ENCODE data around the gene HEY2.

Gene HEY2

GRCh38 chr6:125808060-125808459 lies 58.6 kb downstream of the HEY2 start:
- ChIA-PET CTCF (interaction anchor here (0.6 to 0.9 kb wide), 3 partner anchors 10 to 148 kb away, joined by 3 to 4 read pairs (median 3); no protein-coding TSS in a partner anchor), POLR2A (interaction anchor here (1.4 kb wide), 1 partner anchor 17 kb away, joined by 5 read pairs; the partner anchor contains the start of gene NCOA7)

GRCh38 chr6:125808591-125808990 lies 59.2 kb downstream of the HEY2 start:
- ChIA-PET POLR2A (interaction anchor here (1.4 kb wide), 1 partner anchor 17 kb away, joined by 5 read pairs; the partner anchor contains the start of gene NCOA7), CTCF (interaction anchor here (0.6 kb wide), 1 partner anchor 10 kb away, joined by 4 read pairs; no protein-coding TSS in a partner anchor)
- TF ChIP-seq BHLHE40 (IDR thresholded peaks at IDR 0.05; ENCODE audit: borderline replicate concordance) (no peak), ELF4 (IDR thresholded peaks at IDR 0.05) (no peak), FOXM1 (IDR thresholded peaks at IDR 0.05; ENCODE audit: borderline replicate concordance) (no peak), ZNF384 (IDR thresholded peaks at IDR 0.05) (no peak), SUZ12 (IDR thresholded peaks at IDR 0.05) (no peak), LEF1 (IDR thresholded peaks at IDR 0.05; ENCODE audit: borderline replicate concordance) (no peak), FOXK2 (IDR thresholded peaks at IDR 0.05) (no peak), CTBP1 (IDR thresholded peaks at IDR 0.05; ENCODE audit: borderline replicate concordance) (no peak), FOXA1 (IDR thresholded peaks at IDR 0.05) (no peak), TARDBP (IDR thresholded peaks at IDR 0.05) (no peak), SP1 (IDR thresholded peaks at IDR 0.05) (no peak), ARNT (IDR thresholded peaks at IDR 0.05) (no peak)
- DNase-seq (ENCODE audit: extremely low spot score) = no peak

More at GRCh38 chr6:125808060-125808459, 58.6 kb downstream of the HEY2 start:
- TF ChIP-seq HDGF (IDR thresholded peaks at IDR 0.05; ENCODE audit: borderline replicate concordance) (no peak), ZNF384 (IDR thresholded peaks at IDR 0.05) (no peak), ELF4 (IDR thresholded peaks at IDR 0.05) (no peak), NFRKB (IDR thresholded peaks at IDR 0.05) (no peak), FOXM1 (IDR thresholded peaks at IDR 0.05; ENCODE audit: borderline replicate concordance) (no peak), SP1 (IDR thresholded peaks at IDR 0.05) (no peak), FOXK2 (IDR thresholded peaks at IDR 0.05) (no peak), BHLHE40 (IDR thresholded peaks at IDR 0.05; ENCODE audit: borderline replicate concordance) (no peak)
- no peak for DNase-seq (ENCODE audit: extremely low spot score)

DNA sequence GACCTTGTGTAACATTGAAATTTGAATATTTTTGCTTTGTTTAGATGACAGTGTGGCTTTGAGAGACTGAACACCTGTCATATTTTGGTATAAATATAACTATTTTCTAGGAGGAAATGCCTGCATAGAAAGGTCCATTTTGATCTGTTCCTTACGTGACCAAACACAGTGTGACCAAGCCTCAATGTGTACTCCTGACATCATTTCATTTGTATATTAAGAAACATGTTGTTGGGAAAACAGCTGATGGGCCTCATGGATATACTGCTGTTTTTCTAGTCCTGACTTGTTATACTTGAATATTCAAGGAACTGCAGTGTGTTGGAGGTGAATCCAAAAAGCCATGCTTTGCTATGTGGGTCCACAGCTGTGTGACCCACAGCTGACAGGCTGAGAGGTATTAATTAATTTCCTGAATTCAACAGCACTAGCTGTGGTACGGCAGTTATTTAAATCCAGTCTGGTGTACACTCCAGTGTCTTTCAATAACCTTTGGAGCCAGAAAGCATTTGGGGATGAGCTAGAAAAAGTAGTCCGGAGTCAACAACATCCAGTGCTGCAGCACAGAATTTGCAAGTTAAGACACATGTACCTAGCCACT lies 60.2 kb downstream of the HEY2 start:
- ChIA-PET POLR2A (interaction anchor here (0.6 to 3.1 kb wide), 4 partner anchors 9 to 29 kb away, joined by 3 to 17 read pairs (median 6); partner anchors contain the start of gene NCOA7), CTCF (interaction anchor here (1.9 kb wide), 1 partner anchor 18 kb away, joined by 8 read pairs; no protein-coding TSS in a partner anchor)
- TF ChIP-seq TARDBP (IDR thresholded peaks at IDR 0.05) (no peak), L3MBTL2 (conservative IDR thresholded peaks at IDR 0.05) (no peak), ARNT (IDR thresholded peaks at IDR 0.05) (no peak), LEF1 (IDR thresholded peaks at IDR 0.05; ENCODE audit: borderline replicate concordance) (no peak), NFRKB (IDR thresholded peaks at IDR 0.05) (no peak), FOXK2 (IDR thresholded peaks at IDR 0.05) (no peak), FOXM1 (IDR thresholded peaks at IDR 0.05; ENCODE audit: borderline replicate concordance) (no peak), FOXA1 (IDR thresholded peaks at IDR 0.05) (no peak), BHLHE40 (IDR thresholded peaks at IDR 0.05; ENCODE audit: borderline replicate concordance) (no peak), HDGF (IDR thresholded peaks at IDR 0.05; ENCODE audit: borderline replicate concordance) (no peak), ZNF384 (IDR thresholded peaks at IDR 0.05) (no peak), SP1 (IDR thresholded peaks at IDR 0.05) (no peak)
- TF ChIP-seq, protein P1, sequence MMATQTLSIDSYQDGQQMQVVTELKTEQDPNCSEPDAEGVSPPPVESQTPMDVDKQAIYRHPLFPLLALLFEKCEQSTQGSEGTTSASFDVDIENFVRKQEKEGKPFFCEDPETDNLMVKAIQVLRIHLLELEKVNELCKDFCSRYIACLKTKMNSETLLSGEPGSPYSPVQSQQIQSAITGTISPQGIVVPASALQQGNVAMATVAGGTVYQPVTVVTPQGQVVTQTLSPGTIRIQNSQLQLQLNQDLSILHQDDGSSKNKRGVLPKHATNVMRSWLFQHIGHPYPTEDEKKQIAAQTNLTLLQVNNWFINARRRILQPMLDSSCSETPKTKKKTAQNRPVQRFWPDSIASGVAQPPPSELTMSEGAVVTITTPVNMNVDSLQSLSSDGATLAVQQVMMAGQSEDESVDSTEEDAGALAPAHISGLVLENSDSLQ (IDR thresholded peaks at IDR 0.05) = no peak
- no peak for DNase-seq (ENCODE audit: extremely low spot score)

GRCh38 chr6:125810445-125810844 lies 61.0 kb downstream of the HEY2 start:
- TF ChIP-seq ZNF384 (IDR thresholded peaks at IDR 0.05) = no peak
- no peak for TF ChIP-seq BHLHE40 (IDR thresholded peaks at IDR 0.05; ENCODE audit: borderline replicate concordance)
- TF ChIP-seq, protein P1 (IDR thresholded peaks at IDR 0.05) = peak; percentile 85
- no peak for TF ChIP-seq HDGF (IDR thresholded peaks at IDR 0.05; ENCODE audit: borderline replicate concordance)
- peak; percentile 37; the same call in 1 of the 2 replicates for TF ChIP-seq CTBP1 (IDR thresholded peaks at IDR 0.05; ENCODE audit: borderline replicate concordance)
- ChIA-PET POLR2A (interaction anchor here (0.6 to 3.1 kb wide), 5 partner anchors 10 to 151 kb away, joined by 3 to 17 read pairs (median 3); partner anchors contain the start of gene NCOA7), CTCF (interaction anchor here (1.9 kb wide), 1 partner anchor 18 kb away, joined by 8 read pairs; no protein-coding TSS in a partner anchor)
- DNase-seq (ENCODE audit: extremely low spot score) = peak; percentile 37
